Esophagus muscularis mucosa (tissue), 4 donors: Measurements from ENCODE around the gene PPP1CA.

Source experiments
- EP300 ChIP-seq: sonication (generic); formaldehyde crosslinking; IDR thresholded peaks from one replicate; pipeline ENCODE4 v1.6.1; 2017; ENCODE audit warnings: antibody characterized with exemption
- POLR2AphosphoS5 ChIP-seq, 2 donors: sonication (generic); formaldehyde crosslinking; IDR thresholded peaks; one replicate each; pipeline ENCODE4 v1.6.1; 2017; ENCODE audit warnings: antibody characterized with exemption in 2 of 2
- TF ChIP-seq, protein P1 (sequence below), 3 experiments: fragments of 200-600 bp in 2 of 3; fragments of 450-650 bp in 1 of 3; sonication (generic) in 2 of 3; IDR thresholded peaks; one replicate each; pipeline ENCODE4 v1.5.1; 2017 to 2019; ENCODE audit warnings: antibody characterized with exemption in 3 of 3, mild to moderate bottlenecking in 2 of 3, moderate library complexity in 1 of 3

DNA sequence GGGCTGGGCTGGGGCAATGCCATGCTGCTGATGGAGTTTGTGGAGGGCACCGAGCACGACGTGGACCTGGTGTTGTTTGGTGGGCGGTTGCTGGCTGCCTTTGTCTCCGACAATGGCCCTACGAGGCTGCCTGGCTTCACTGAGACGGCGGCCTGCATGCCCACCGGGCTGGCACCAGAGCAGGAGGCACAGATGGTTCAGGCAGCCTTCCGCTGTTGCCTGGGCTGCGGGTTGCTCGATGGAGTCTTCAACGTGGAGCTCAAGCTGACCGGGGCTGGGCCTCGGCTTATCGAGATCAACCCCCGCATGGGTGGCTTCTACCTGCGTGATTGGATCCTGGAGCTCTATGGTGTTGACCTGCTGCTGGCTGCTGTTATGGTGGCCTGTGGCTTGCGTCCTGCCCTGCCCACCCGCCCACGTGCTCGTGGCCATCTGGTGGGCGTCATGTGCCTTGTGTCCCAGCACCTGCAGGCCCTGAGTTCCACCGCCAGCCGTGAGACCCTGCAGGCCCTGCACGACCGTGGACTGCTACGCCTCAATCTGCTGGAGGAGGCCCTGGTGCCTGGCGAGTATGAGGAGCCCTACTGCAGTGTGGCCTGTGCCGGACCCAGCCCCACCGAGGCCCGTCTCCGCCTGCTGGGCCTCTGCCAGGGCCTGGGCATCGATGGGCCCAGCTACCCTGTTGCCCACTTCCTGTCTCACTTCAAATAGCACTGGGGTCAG is 22.4 kb upstream of the PPP1CA start:
- TF ChIP-seq POLR2AphosphoS5 (IDR thresholded peaks at IDR 0.05) (no peak), EP300 (no peak)
- TF ChIP-seq, protein P1, sequence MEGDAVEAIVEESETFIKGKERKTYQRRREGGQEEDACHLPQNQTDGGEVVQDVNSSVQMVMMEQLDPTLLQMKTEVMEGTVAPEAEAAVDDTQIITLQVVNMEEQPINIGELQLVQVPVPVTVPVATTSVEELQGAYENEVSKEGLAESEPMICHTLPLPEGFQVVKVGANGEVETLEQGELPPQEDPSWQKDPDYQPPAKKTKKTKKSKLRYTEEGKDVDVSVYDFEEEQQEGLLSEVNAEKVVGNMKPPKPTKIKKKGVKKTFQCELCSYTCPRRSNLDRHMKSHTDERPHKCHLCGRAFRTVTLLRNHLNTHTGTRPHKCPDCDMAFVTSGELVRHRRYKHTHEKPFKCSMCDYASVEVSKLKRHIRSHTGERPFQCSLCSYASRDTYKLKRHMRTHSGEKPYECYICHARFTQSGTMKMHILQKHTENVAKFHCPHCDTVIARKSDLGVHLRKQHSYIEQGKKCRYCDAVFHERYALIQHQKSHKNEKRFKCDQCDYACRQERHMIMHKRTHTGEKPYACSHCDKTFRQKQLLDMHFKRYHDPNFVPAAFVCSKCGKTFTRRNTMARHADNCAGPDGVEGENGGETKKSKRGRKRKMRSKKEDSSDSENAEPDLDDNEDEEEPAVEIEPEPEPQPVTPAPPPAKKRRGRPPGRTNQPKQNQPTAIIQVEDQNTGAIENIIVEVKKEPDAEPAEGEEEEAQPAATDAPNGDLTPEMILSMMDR (IDR thresholded peaks at IDR 0.05): no peak
